HEK293 (cell line): ENCODE measurements around the gene DNAJC10.

ENCODE experiments used
- ATF2 ChIP-seq: fragments of 450-650 bp; formaldehyde crosslinking; IDR thresholded peaks from 2 replicates; pipeline ENCODE4 v1.5.1; 2016; ENCODE audit warnings: missing biosample characterization, missing genetic modification characterization, low read depth
- BCL11A ChIP-seq: fragments of 450-650 bp; formaldehyde crosslinking; IDR thresholded peaks from 2 replicates; pipeline ENCODE4 v1.5.1; 2016; ENCODE audit warnings: low read depth, missing biosample characterization, missing genetic modification characterization
- GFI1B ChIP-seq: fragments of 450-650 bp; formaldehyde crosslinking; IDR thresholded peaks from 2 replicates; pipeline ENCODE4 v1.5.1; 2016; ENCODE audit warnings: missing biosample characterization, missing genetic modification characterization
- GLIS1 ChIP-seq: fragments of 450-650 bp; formaldehyde crosslinking; IDR thresholded peaks from 2 replicates; pipeline ENCODE4 v1.5.1; 2016; ENCODE audit warnings: missing biosample characterization, missing genetic modification characterization
- HOXC10 ChIP-seq: sonication (generic); formaldehyde crosslinking; IDR thresholded peaks from 2 replicates; pipeline ENCODE4 v1.8.1; 2023; ENCODE audit warnings: mild to moderate bottlenecking, missing genetic modification reagents
- KLF16 ChIP-seq: fragments of 450-650 bp; formaldehyde crosslinking; IDR thresholded peaks from 2 replicates; pipeline ENCODE4 v1.5.1; 2017; ENCODE audit warnings: missing biosample characterization, missing genetic modification characterization
- OSR2 ChIP-seq: fragments of 450-650 bp; formaldehyde crosslinking; IDR thresholded peaks from 2 replicates; pipeline ENCODE4 v1.5.1; 2016; ENCODE audit warnings: missing biosample characterization, missing genetic modification characterization
- TCF7L2 ChIP-seq: IDR thresholded peaks from 2 replicates; pipeline ENCODE4 v1.6.1; 2011; ENCODE audit warnings: low read depth, mild to moderate bottlenecking, inconsistent platforms, low read length, moderate library complexity, borderline replicate concordance
- ZBTB1 ChIP-seq: fragments of 450-650 bp; formaldehyde crosslinking; IDR thresholded peaks from 2 replicates; pipeline ENCODE4 v1.5.1; 2016; ENCODE audit warnings: missing biosample characterization, missing genetic modification characterization
- ZFP37 ChIP-seq: fragments of 450-650 bp; formaldehyde crosslinking; IDR thresholded peaks from 2 replicates; pipeline ENCODE4 v1.5.1; 2016; ENCODE audit warnings: missing biosample characterization, missing genetic modification characterization
- ZNF174 ChIP-seq: fragments of 450-650 bp; formaldehyde crosslinking; IDR thresholded peaks from 2 replicates; pipeline ENCODE4 v1.5.0; 2017; ENCODE audit warnings: missing biosample characterization, mild to moderate bottlenecking, missing genetic modification characterization
- ZNF19 ChIP-seq: fragments of 450-650 bp; formaldehyde crosslinking; IDR thresholded peaks from 2 replicates; pipeline ENCODE4; 2016; ENCODE audit warnings: missing biosample characterization, missing genetic modification characterization, low read depth
- ZNF214 ChIP-seq: fragments of 450-650 bp; formaldehyde crosslinking; IDR thresholded peaks from 2 replicates; pipeline ENCODE4 v1.5.1; 2017; ENCODE audit warnings: missing biosample characterization, mild to moderate bottlenecking, missing genetic modification characterization, borderline replicate concordance
- ZNF23 ChIP-seq: fragments of 450-650 bp; formaldehyde crosslinking; IDR thresholded peaks from 2 replicates; pipeline ENCODE4 v1.5.1; 2016; ENCODE audit warnings: missing biosample characterization, missing genetic modification characterization, borderline replicate concordance
- ZNF311 ChIP-seq: fragments of 450-650 bp; formaldehyde crosslinking; IDR thresholded peaks from 2 replicates; pipeline ENCODE4 v1.5.1; 2017; ENCODE audit warnings: missing biosample characterization, missing genetic modification characterization, borderline replicate concordance
- ZNF341 ChIP-seq: fragments of 450-650 bp; formaldehyde crosslinking; IDR thresholded peaks from 2 replicates; pipeline ENCODE4; 2016; ENCODE audit warnings: low read depth, missing biosample characterization, missing genetic modification characterization
- ZNF394 ChIP-seq: fragments of 450-650 bp; formaldehyde crosslinking; IDR thresholded peaks from 2 replicates; pipeline ENCODE4 v1.5.1; 2016; ENCODE audit warnings: missing biosample characterization, missing genetic modification characterization, mild to moderate bottlenecking, moderate library complexity, borderline replicate concordance
- ZNF548 ChIP-seq: fragments of 450-650 bp; formaldehyde crosslinking; IDR thresholded peaks from 2 replicates; pipeline ENCODE4 v1.5.1; 2016; ENCODE audit warnings: missing biosample characterization, missing genetic modification characterization
- ZNF596 ChIP-seq: fragments of 450-650 bp; IDR thresholded peaks from 2 replicates; pipeline ENCODE4 v1.5.0; 2018; ENCODE audit warnings: missing biosample characterization, mild to moderate bottlenecking, missing genetic modification characterization, moderate library complexity
- ZNF660 ChIP-seq: fragments of 450-650 bp; IDR thresholded peaks from 2 replicates; pipeline ENCODE4 v1.5.1; 2018; ENCODE audit warnings: missing biosample characterization, mild to moderate bottlenecking, missing genetic modification characterization
- ZNF704 ChIP-seq: fragments of 450-650 bp; formaldehyde crosslinking; IDR thresholded peaks from 2 replicates; pipeline ENCODE4 v1.5.1; 2016; ENCODE audit warnings: missing biosample characterization, missing genetic modification characterization
- TF ChIP-seq, protein P1 (sequence below): fragments of 450-650 bp; formaldehyde crosslinking; IDR thresholded peaks from 2 replicates; pipeline ENCODE4 v1.5.1; 2016; ENCODE audit warnings: missing biosample characterization, missing genetic modification characterization
- TF ChIP-seq, protein P2 (sequence below): fragments of 450-650 bp; formaldehyde crosslinking; IDR thresholded peaks from 2 replicates; pipeline ENCODE4 v1.5.1; 2016; ENCODE audit warnings: missing biosample characterization, missing genetic modification characterization
- TF ChIP-seq, protein P3 (sequence below): fragments of 450-650 bp; formaldehyde crosslinking; conservative IDR thresholded peaks from 2 replicates; pipeline ENCODE4 v1.5.1; 2016; ENCODE audit warnings: low read depth, missing biosample characterization, missing genetic modification characterization
- TF ChIP-seq, protein P4 (sequence below): fragments of 450-650 bp; formaldehyde crosslinking; IDR thresholded peaks from 2 replicates; pipeline ENCODE4 v1.5.1; 2016; ENCODE audit warnings: missing biosample characterization, missing genetic modification characterization

DNAJC10 gene

GRCh38 chr2:182715892-182716649 is at the start of gene DNAJC10 (continued):
- TF ChIP-seq, protein P1, sequence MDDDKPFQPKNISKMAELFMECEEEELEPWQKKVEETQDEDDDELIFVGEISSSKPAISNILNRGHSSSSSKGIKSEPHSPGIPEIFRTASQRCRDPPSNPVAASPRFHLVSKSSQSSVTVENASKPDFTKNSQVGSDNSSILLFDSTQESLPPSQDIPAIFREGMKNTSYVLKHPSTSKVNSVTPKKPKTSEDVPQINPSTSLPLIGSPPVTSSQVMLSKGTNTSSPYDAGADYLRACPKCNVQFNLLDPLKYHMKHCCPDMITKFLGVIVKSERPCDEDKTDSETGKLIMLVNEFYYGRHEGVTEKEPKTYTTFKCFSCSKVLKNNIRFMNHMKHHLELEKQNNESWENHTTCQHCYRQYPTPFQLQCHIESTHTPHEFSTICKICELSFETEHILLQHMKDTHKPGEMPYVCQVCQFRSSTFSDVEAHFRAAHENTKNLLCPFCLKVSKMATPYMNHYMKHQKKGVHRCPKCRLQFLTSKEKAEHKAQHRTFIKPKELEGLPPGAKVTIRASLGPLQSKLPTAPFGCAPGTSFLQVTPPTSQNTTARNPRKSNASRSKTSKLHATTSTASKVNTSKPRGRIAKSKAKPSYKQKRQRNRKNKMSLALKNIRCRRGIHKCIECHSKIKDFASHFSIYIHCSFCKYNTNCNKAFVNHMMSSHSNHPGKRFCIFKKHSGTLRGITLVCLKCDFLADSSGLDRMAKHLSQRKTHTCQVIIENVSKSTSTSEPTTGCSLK (tag by site-specific recombination), result no peak
- TF ChIP-seq TCF7L2, result no peak
- peak; percentile 89 for TF ChIP-seq ZNF704 (tag by site-specific recombination)
- TF ChIP-seq ZFP37 (tag by site-specific recombination), result peak; percentile 43; the same call in 1 of the 2 replicates
- TF ChIP-seq ZNF596 (tag by site-specific recombination), result no peak
- TF ChIP-seq HOXC10 (CRISPR knock-in tag), result 0 out of 2 replicates have a peak, but pooled peaks have one; percentile 82
- TF ChIP-seq, protein P2, sequence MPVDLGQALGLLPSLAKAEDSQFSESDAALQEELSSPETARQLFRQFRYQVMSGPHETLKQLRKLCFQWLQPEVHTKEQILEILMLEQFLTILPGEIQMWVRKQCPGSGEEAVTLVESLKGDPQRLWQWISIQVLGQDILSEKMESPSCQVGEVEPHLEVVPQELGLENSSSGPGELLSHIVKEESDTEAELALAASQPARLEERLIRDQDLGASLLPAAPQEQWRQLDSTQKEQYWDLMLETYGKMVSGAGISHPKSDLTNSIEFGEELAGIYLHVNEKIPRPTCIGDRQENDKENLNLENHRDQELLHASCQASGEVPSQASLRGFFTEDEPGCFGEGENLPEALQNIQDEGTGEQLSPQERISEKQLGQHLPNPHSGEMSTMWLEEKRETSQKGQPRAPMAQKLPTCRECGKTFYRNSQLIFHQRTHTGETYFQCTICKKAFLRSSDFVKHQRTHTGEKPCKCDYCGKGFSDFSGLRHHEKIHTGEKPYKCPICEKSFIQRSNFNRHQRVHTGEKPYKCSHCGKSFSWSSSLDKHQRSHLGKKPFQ (tag by site-specific recombination), result peak; percentile 83
- peak; percentile 66; the same call in 1 of the 2 replicates for TF ChIP-seq KLF16
- TF ChIP-seq ZNF214 (tag by site-specific recombination), result no peak
- no peak for TF ChIP-seq ZBTB1 (tag by site-specific recombination)
- no peak for TF ChIP-seq OSR2 (tag by site-specific recombination)
- TF ChIP-seq ZNF341 (tag by site-specific recombination), result peak; percentile 73
- TF ChIP-seq ZNF19 (tag by site-specific recombination), result no peak
- TF ChIP-seq ZNF394, result no peak; the same call in 1 of the 2 replicates
- TF ChIP-seq, protein P3, sequence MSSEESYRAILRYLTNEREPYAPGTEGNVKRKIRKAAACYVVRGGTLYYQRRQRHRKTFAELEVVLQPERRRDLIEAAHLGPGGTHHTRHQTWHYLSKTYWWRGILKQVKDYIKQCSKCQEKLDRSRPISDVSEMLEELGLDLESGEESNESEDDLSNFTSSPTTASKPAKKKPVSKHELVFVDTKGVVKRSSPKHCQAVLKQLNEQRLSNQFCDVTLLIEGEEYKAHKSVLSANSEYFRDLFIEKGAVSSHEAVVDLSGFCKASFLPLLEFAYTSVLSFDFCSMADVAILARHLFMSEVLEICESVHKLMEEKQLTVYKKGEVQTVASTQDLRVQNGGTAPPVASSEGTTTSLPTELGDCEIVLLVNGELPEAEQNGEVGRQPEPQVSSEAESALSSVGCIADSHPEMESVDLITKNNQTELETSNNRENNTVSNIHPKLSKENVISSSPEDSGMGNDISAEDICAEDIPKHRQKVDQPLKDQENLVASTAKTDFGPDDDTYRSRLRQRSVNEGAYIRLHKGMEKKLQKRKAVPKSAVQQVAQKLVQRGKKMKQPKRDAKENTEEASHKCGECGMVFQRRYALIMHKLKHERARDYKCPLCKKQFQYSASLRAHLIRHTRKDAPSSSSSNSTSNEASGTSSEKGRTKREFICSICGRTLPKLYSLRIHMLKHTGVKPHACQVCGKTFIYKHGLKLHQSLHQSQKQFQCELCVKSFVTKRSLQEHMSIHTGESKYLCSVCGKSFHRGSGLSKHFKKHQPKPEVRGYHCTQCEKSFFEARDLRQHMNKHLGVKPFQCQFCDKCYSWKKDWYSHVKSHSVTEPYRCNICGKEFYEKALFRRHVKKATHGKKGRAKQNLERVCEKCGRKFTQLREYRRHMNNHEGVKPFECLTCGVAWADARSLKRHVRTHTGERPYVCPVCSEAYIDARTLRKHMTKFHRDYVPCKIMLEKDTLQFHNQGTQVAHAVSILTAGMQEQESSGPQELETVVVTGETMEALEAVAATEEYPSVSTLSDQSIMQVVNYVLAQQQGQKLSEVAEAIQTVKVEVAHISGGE, result peak; percentile 88
- TF ChIP-seq ZNF23 (tag by site-specific recombination), result no peak
- TF ChIP-seq BCL11A (tag by site-specific recombination), result no peak
- TF ChIP-seq ZNF548 (tag by site-specific recombination), result no peak
- peak; percentile 44; the same call in 1 of the 2 replicates for TF ChIP-seq GLIS1 (tag by site-specific recombination)
- no peak for TF ChIP-seq ATF2 (tag by site-specific recombination)
- TF ChIP-seq ZNF311 (tag by site-specific recombination), result no peak
- TF ChIP-seq, protein P4, sequence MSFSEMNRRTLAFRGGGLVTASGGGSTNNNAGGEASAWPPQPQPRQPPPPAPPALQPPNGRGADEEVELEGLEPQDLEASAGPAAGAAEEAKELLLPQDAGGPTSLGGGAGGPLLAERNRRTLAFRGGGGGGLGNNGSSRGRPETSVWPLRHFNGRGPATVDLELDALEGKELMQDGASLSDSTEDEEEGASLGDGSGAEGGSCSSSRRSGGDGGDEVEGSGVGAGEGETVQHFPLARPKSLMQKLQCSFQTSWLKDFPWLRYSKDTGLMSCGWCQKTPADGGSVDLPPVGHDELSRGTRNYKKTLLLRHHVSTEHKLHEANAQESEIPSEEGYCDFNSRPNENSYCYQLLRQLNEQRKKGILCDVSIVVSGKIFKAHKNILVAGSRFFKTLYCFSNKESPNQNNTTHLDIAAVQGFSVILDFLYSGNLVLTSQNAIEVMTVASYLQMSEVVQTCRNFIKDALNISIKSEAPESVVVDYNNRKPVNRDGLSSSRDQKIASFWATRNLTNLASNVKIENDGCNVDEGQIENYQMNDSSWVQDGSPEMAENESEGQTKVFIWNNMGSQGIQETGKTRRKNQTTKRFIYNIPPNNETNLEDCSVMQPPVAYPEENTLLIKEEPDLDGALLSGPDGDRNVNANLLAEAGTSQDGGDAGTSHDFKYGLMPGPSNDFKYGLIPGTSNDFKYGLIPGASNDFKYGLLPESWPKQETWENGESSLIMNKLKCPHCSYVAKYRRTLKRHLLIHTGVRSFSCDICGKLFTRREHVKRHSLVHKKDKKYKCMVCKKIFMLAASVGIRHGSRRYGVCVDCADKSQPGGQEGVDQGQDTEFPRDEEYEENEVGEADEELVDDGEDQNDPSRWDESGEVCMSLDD (tag by site-specific recombination), result no peak
- no peak for TF ChIP-seq GFI1B (tag by site-specific recombination)
- TF ChIP-seq ZNF174 (tag by site-specific recombination), result no peak
- peak; percentile 37; the same call in 1 of the 2 replicates for TF ChIP-seq ZNF660 (tag by site-specific recombination)
